CD14-positive monocyte (primary cell): ENCODE data around the gene LRRC52. TPM values are rescaled to one million over a fixed set of nuclear protein-coding genes. Genes with fewer than 3 reads are reported as not detected.
A peak's percentile ranks its signal among the peaks of the same experiment; 100 is the strongest.

Experiments
- DNase-seq, 3 donors: peaks; one replicate each; pipeline ENCODE4 v3.0.0-alpha.2; 2011 to 2022
- H2AFZ ChIP-seq: 2 replicates; pipeline ENCODE4 v1.6.0; 2012; ENCODE audit warnings: mild to moderate bottlenecking, low read depth, low read length, inconsistent platforms; ENCODE audit not compliant: insufficient read depth, poor library complexity, severe bottlenecking
- H3K27ac ChIP-seq, 2 donors: 1 replicate in 1 of 2; 2 replicates in 1 of 2; pipeline ENCODE4 v1.5.1; 2012 to 2013; ENCODE audit warnings: low read length in 2 of 2, control low read depth in 1 of 2, inconsistent platforms in 1 of 2, low read depth in 1 of 2, mild to moderate bottlenecking in 1 of 2
- H3K27me3 ChIP-seq, 2 donors: one replicate each; pipeline versions ENCODE4 v1.6.0 to v1.6.1; 2011 to 2013; ENCODE audit warnings: low read length in 2 of 2; ENCODE audit not compliant: control insufficient read depth in 2 of 2, insufficient read depth in 2 of 2
- H3K36me3 ChIP-seq, 2 donors: replicated peaks in 1 of 2; 1 replicate in 1 of 2; 2 replicates in 1 of 2; pipeline versions ENCODE4 v1.5.1 to v1.6.1; 2012 to 2013; ENCODE audit warnings: low read length in 2 of 2, control low read depth in 1 of 2, inconsistent platforms in 1 of 2, mild to moderate bottlenecking in 1 of 2; ENCODE audit not compliant: insufficient read depth in 2 of 2, control insufficient read depth in 1 of 2
- H3K4me1 ChIP-seq, 2 donors: 1 replicate in 1 of 2; 2 replicates in 1 of 2; pipeline versions ENCODE4 v1.5.1 to v1.6.1; 2012 to 2013; ENCODE audit warnings: low read length in 2 of 2, control low read depth in 1 of 2, inconsistent platforms in 1 of 2, mild to moderate bottlenecking in 1 of 2, moderate library complexity in 1 of 2; ENCODE audit not compliant: insufficient read depth in 2 of 2, control insufficient read depth in 1 of 2
- H3K4me2 ChIP-seq: replicated peaks from 2 replicates; pipeline ENCODE3; 2012; ENCODE audit warnings: low read length, moderate library complexity, mild to moderate bottlenecking; ENCODE audit not compliant: poor library complexity, severe bottlenecking; ENCODE audit errors: extremely low read depth
- H3K4me3 ChIP-seq, 3 experiments: fragments of 200-600 bp in 1 of 3; sonication (generic) in 1 of 3; replicated peaks in 1 of 3; 1 replicate in 2 of 3; 2 replicates in 1 of 3; pipeline ENCODE4 v1.5.1; 2011 to 2013; ENCODE audit warnings: low read length in 3 of 3, mild to moderate bottlenecking in 3 of 3, control low read depth in 2 of 3, low read depth in 2 of 3, inconsistent platforms in 1 of 3, moderate library complexity in 1 of 3
- H3K79me2 ChIP-seq: 2 replicates; pipeline ENCODE4 v1.6.0; 2012; ENCODE audit warnings: mild to moderate bottlenecking, control low read depth, inconsistent platforms, low read length, moderate library complexity; ENCODE audit not compliant: insufficient read depth
- H3K9ac ChIP-seq: 2 replicates; pipeline ENCODE4 v1.6.0; 2017; ENCODE audit warnings: low read length, mild to moderate bottlenecking; ENCODE audit not compliant: insufficient read depth, poor library complexity, severe bottlenecking
- H3K9me3 ChIP-seq, 2 donors: replicated peaks in 1 of 2; 1 replicate in 1 of 2; 2 replicates in 1 of 2; pipeline versions ENCODE4 v1.5.1 to v1.6.1; 2012 to 2013; ENCODE audit warnings: low read length in 2 of 2, control low read depth in 1 of 2; ENCODE audit not compliant: control insufficient read depth in 1 of 2, insufficient read depth in 1 of 2
- H4K20me1 ChIP-seq: 2 replicates; pipeline ENCODE4 v1.6.0; 2012; ENCODE audit warnings: mild to moderate bottlenecking, low read length, control low read depth, moderate library complexity; ENCODE audit not compliant: insufficient read depth
- H3K27ac Mint-ChIP-seq, 7 donors: one replicate each; pipeline ENCODE4 v1.8.0; 2020; ENCODE audit warnings: mild to moderate bottlenecking in 7 of 7, mixed read lengths in 7 of 7, moderate library complexity in 6 of 7, inconsistent platforms in 2 of 7
- H3K27me3 Mint-ChIP-seq, 3 donors: one replicate each; pipeline ENCODE4 v1.8.0; 2021 to 2022; ENCODE audit warnings: low read depth in 3 of 3, mild to moderate bottlenecking in 3 of 3, mixed read lengths in 3 of 3, moderate library complexity in 3 of 3, inconsistent platforms in 1 of 3
- H3K36me3 Mint-ChIP-seq, 2 donors: one replicate each; pipeline ENCODE4 v1.8.0; 2020; ENCODE audit warnings: mixed read lengths in 2 of 2, inconsistent platforms in 1 of 2, mild to moderate bottlenecking in 1 of 2
- H3K4me1 Mint-ChIP-seq: one replicate; pipeline ENCODE4 v1.8.0; 2020; ENCODE audit warnings: mild to moderate bottlenecking, mixed read lengths
- H3K4me3 Mint-ChIP-seq, 2 donors: one replicate each; pipeline ENCODE4 v1.8.0; 2020; ENCODE audit warnings: mild to moderate bottlenecking in 2 of 2, mixed read lengths in 2 of 2, moderate library complexity in 1 of 2
- H3K9me3 Mint-ChIP-seq, 7 donors: one replicate each; pipeline ENCODE4 v1.8.0; 2020 to 2022; ENCODE audit warnings: mixed read lengths in 7 of 7, mild to moderate bottlenecking in 6 of 7, moderate library complexity in 6 of 7, inconsistent platforms in 2 of 7
- CTCF ChIP-seq: fragments of 200-600 bp; IDR thresholded peaks from one replicate; pipeline ENCODE4 v1.8.0; 2022; ENCODE audit warnings: antibody characterized with exemption, mild to moderate bottlenecking
- WGBS: methylation state at CpG from one replicate; pipeline ENCODE4 v1.1.5; 2013; ENCODE audit warnings: missing lambda C conversion rate; ENCODE audit not compliant: insufficient coverage; 5-methylcytosine and 5-hydroxymethylcytosine counted together
- intact Hi-C, 2 donors: fragments of 100-400 bp; cut with micrococcal nuclease; formaldehyde crosslinking; loops; one replicate each; pipeline versions ENCODE4 v1.15.0 to v1.15.1; 2023
- polyA plus RNA-seq, 3 donors: library from polyadenylated mRNA; depleted of rRNA in 1 of 3; unstranded in 2 of 3; stranded (reverse) in 1 of 3; fragments of 300-500 nt in 2 of 3; fragments of >200 nt in 1 of 3; fragmentation: Illumina TruSeq in 2 of 3; gene quantifications; 1 replicate in 2 of 3; 2 replicates in 1 of 3; pipeline ENCODE4 v1.2.3, GENCODE V29; 2012 to 2021

The LRRC52 gene
- polyA plus RNA-seq, 3 donors = not detected

DNA sequence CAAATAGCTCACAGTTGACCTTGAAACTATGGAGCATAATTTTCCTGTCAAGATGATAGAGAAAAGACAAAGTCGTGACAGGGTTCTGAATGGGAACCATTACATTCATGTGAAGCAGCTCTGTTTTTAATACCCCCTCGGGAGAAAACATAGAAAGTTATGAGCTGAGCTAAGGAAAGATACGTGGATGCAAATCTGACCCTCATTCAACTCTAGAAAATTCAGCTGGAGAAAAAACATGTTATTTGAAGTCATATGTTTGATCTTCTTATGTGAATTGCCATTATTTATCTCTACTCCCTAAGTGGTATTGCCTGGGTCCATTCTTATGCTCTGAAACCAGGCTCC, 48.0 kb upstream of the LRRC52 start:
- Histone ChIP-seq H3K27me3 (peaks cover 2 to 3% of the 10 kb centered on the region in 2 donors), H3K4me3 (no peak overlapping the region), H3K79me2 (no peaks in the 10 kb centered on the region), H3K27ac (no peak overlapping the region), H3K9ac (no peak overlapping the region), H3K9me3 (no peaks in the 10 kb centered on the region), H3K4me1 (no peaks in the 10 kb centered on the region), H3K4me2 (no peak overlapping the region), H4K20me1 (no peaks in the 10 kb centered on the region), H3K36me3 (no peaks in the 10 kb centered on the region), H2AFZ (no peak overlapping the region)
- H3K4me3 Mint-ChIP-seq = no peak overlapping the region
- peaks cover 3 to 12% (median 9%) of the 10 kb centered on the region in 3 donors for H3K27me3 Mint-ChIP-seq
- WGBS = no CpG with 5 or more reads among the region's 3 CpGs
- H3K9me3 Mint-ChIP-seq = no peaks in the 10 kb centered on the region
- intact Hi-C loops = no loop called here
- DNase-seq = no peak
- H3K4me1 Mint-ChIP-seq = no peaks in the 10 kb centered on the region
- no peak for TF ChIP-seq CTCF
- no peak overlapping the region for H3K27ac Mint-ChIP-seq
- no peaks in the 10 kb centered on the region for H3K36me3 Mint-ChIP-seq

DNA sequence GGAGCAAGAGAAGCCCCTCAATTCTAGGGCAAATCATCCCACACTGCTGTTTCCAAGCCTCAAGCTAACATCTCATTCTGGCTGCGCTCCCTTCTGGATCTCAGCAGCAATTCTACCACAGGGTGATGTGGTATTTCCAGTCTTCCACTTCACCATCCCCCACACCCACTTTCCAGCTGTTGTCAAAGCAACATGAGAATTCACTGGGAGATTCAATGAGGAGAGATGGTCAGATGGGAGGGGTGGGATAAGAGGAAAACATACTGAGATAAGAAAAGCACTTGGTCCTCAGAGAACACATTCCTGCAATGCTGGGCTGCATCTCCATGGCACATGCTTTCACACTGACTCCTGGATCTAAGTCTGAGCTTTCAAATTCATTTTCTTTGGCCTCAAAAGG, 47.3 kb upstream of the LRRC52 start:
- Histone ChIP-seq H3K4me2 (no peak overlapping the region), H2AFZ (no peak overlapping the region), H3K79me2 (no peaks in the 10 kb centered on the region), H3K9me3 (no peaks in the 10 kb centered on the region), H4K20me1 (no peaks in the 10 kb centered on the region), H3K27ac (no peak overlapping the region), H3K4me3 (no peak overlapping the region), H3K36me3 (no peaks in the 10 kb centered on the region), H3K4me1 (no peaks in the 10 kb centered on the region), H3K27me3 (peaks cover 2 to 3% of the 10 kb centered on the region in 2 donors), H3K9ac (no peak overlapping the region)
- intact Hi-C loops = no loop called here
- no CpG with 5 or more reads among the region's 1 CpG for WGBS
- no peaks in the 10 kb centered on the region for H3K4me1 Mint-ChIP-seq
- H3K36me3 Mint-ChIP-seq = no peaks in the 10 kb centered on the region
- H3K27ac Mint-ChIP-seq = peak overlapping the region in 1 of 7 donors; percentile 35
- no peaks in the 10 kb centered on the region for H3K9me3 Mint-ChIP-seq
- TF ChIP-seq CTCF = no peak
- no peak for DNase-seq
- H3K27me3 Mint-ChIP-seq = peaks cover 3 to 12% (median 7%) of the 10 kb centered on the region in 3 donors
- H3K4me3 Mint-ChIP-seq = no peak overlapping the region
